ENCODE results near the gene ERBIN. TPM values are rescaled to one million over a fixed set of nuclear protein-coding genes. Genes with fewer than 3 reads are reported as not detected.

ERBIN gene
- polyA plus RNA-seq, 3 donors: 25.2 to 43.3 (median 28.6) TPM

GRCh38 chr5:65892801-65893200 is 33.6 kb upstream of the ERBIN start:
- no peak for TF ChIP-seq CTCF (IDR thresholded peaks at IDR 0.05)
- DNase-seq: no peak
- no peaks in the 10 kb centered on the region for H3K9me3 ChIP-seq (replicated peaks in 1 of 2; ENCODE audit: control insufficient read depth in 1 of 2, insufficient read depth in 1 of 2, low read length in 2 of 2)
- H3K27me3 ChIP-seq (ENCODE audit: control insufficient read depth in 2 of 2, insufficient read depth in 2 of 2, low read length in 2 of 2): no peaks in the 10 kb centered on the region
- H2AFZ ChIP-seq (ENCODE audit: insufficient read depth, low read depth, low read length, poor library complexity, severe bottlenecking): no peak overlapping the region
- no peak overlapping the region for H3K4me2 ChIP-seq (replicated peaks; ENCODE audit: extremely low read depth, low read length, poor library complexity, severe bottlenecking)
- Mint-ChIP-seq H3K27me3 (ENCODE audit: low read depth in 3 of 3) (peaks cover 0 to 4% (median 2%) of the 10 kb centered on the region in 3 donors), H3K4me1 (no peaks in the 10 kb centered on the region), H3K4me3 (no peak overlapping the region), H3K27ac (no peak overlapping the region), H3K9me3 (peaks cover 0 to 5% (median 0%) of the 10 kb centered on the region in 7 donors), H3K36me3 (no peaks in the 10 kb centered on the region)
- intact Hi-C loops (cut with micrococcal nuclease): no loop called here
- no CpG with 5 or more reads among the region's 1 CpG for WGBS (ENCODE audit: insufficient coverage)
- no peaks in the 10 kb centered on the region for H3K4me1 ChIP-seq (ENCODE audit: control insufficient read depth in 1 of 2, insufficient read depth in 2 of 2, low read length in 2 of 2)
- H3K4me3 ChIP-seq (replicated peaks in 1 of 3; ENCODE audit: low read depth in 2 of 3, low read length in 3 of 3): no peak overlapping the region
- H3K79me2 ChIP-seq (ENCODE audit: insufficient read depth, low read length): no peaks in the 10 kb centered on the region
- no peaks in the 10 kb centered on the region for H3K36me3 ChIP-seq (replicated peaks in 1 of 2; ENCODE audit: control insufficient read depth in 1 of 2, insufficient read depth in 2 of 2, low read length in 2 of 2)
- no peaks in the 10 kb centered on the region for H4K20me1 ChIP-seq (ENCODE audit: insufficient read depth, low read length)
- no peak overlapping the region for H3K27ac ChIP-seq (ENCODE audit: low read depth in 1 of 2, low read length in 2 of 2)
- H3K9ac ChIP-seq (ENCODE audit: insufficient read depth, low read length, poor library complexity, severe bottlenecking): no peak overlapping the region

GRCh38 chr5:65893749-65894430 is 32.5 kb upstream of the ERBIN start:
- DNase-seq: no peak
- no peaks in the 10 kb centered on the region for H3K27me3 ChIP-seq (ENCODE audit: control insufficient read depth in 2 of 2, insufficient read depth in 2 of 2, low read length in 2 of 2)
- no peak overlapping the region for H3K4me2 ChIP-seq (replicated peaks; ENCODE audit: extremely low read depth, low read length, poor library complexity, severe bottlenecking)
- no peaks in the 10 kb centered on the region for H3K36me3 ChIP-seq (replicated peaks in 1 of 2; ENCODE audit: control insufficient read depth in 1 of 2, insufficient read depth in 2 of 2, low read length in 2 of 2)
- no peaks in the 10 kb centered on the region for H3K79me2 ChIP-seq (ENCODE audit: insufficient read depth, low read length)
- no peaks in the 10 kb centered on the region for H4K20me1 ChIP-seq (ENCODE audit: insufficient read depth, low read length)
- no peaks in the 10 kb centered on the region for H3K4me1 ChIP-seq (ENCODE audit: control insufficient read depth in 1 of 2, insufficient read depth in 2 of 2, low read length in 2 of 2)
- no peaks in the 10 kb centered on the region for H3K4me1 Mint-ChIP-seq
- peaks cover 0 to 4% (median 2%) of the 10 kb centered on the region in 3 donors for H3K27me3 Mint-ChIP-seq (ENCODE audit: low read depth in 3 of 3)
- no peak for TF ChIP-seq CTCF (IDR thresholded peaks at IDR 0.05)
- H3K4me3 Mint-ChIP-seq: no peak overlapping the region
- intact Hi-C loops (cut with micrococcal nuclease): no loop called here
- peaks cover 0 to 5% (median 0%) of the 10 kb centered on the region in 7 donors for H3K9me3 Mint-ChIP-seq
- H3K27ac ChIP-seq (ENCODE audit: low read depth in 1 of 2, low read length in 2 of 2): no peak overlapping the region
- no peak overlapping the region for H3K4me3 ChIP-seq (replicated peaks in 1 of 3; ENCODE audit: low read depth in 2 of 3, low read length in 3 of 3)
- H3K27ac Mint-ChIP-seq: no peak overlapping the region
- H3K9ac ChIP-seq (ENCODE audit: insufficient read depth, low read length, poor library complexity, severe bottlenecking): no peak overlapping the region
- no peak overlapping the region for H2AFZ ChIP-seq (ENCODE audit: insufficient read depth, low read depth, low read length, poor library complexity, severe bottlenecking)
- 83% methylated on average over 2 of the region's 9 CpGs for WGBS (ENCODE audit: insufficient coverage)
- no peaks in the 10 kb centered on the region for H3K9me3 ChIP-seq (replicated peaks in 1 of 2; ENCODE audit: control insufficient read depth in 1 of 2, insufficient read depth in 1 of 2, low read length in 2 of 2)
- H3K36me3 Mint-ChIP-seq: no peaks in the 10 kb centered on the region
